Neural progenitor cell (in vitro differentiated cells): ENCODE data around the gene CELF4. TPM values are rescaled to one million over a fixed set of nuclear protein-coding genes. Genes with fewer than 3 reads are reported as not detected.

ENCODE experiments used
- DNase-seq: peaks from one replicate; pipeline ENCODE4 v3.0.0-alpha.2; 2016; ENCODE audit warnings: low spot score
- H2AFZ ChIP-seq: fragments of 200-600 bp; sonication (generic); replicated peaks from 2 replicates; pipeline ENCODE4 v1.6.1; 2016; ENCODE audit warnings: antibody characterized with exemption
- H3F3A ChIP-seq: fragments of 200-600 bp; sonication (generic); 2 replicates; pipeline ENCODE4 v1.6.1; 2016; ENCODE audit warnings: antibody characterized with exemption, low read depth
- H3K27ac ChIP-seq: fragments of 200-600 bp; sonication (generic); 2 replicates; pipeline ENCODE4 v1.5.1; 2016; ENCODE audit warnings: mild to moderate bottlenecking
- H3K27me3 ChIP-seq: fragments of 200-600 bp; sonication (generic); 2 replicates; pipeline ENCODE4 v1.6.1; 2016; ENCODE audit warnings: mild to moderate bottlenecking, moderate library complexity
- H3K36me3 ChIP-seq: fragments of 200-600 bp; sonication (generic); 2 replicates; pipeline ENCODE4 v1.5.1; 2016
- H3K4me1 ChIP-seq: fragments of 200-600 bp; sonication (generic); 2 replicates; pipeline ENCODE4 v1.6.1; 2016; ENCODE audit warnings: mixed run types
- H3K4me2 ChIP-seq: fragments of 200-600 bp; sonication (generic); 2 replicates; pipeline ENCODE4 v1.6.1; 2016
- H3K4me3 ChIP-seq: fragments of 200-600 bp; sonication (generic); 2 replicates; pipeline ENCODE4 v1.5.1; 2016
- H3K79me2 ChIP-seq: fragments of 200-600 bp; sonication (generic); 2 replicates; pipeline ENCODE4 v1.6.1; 2016; ENCODE audit warnings: low read depth
- H3K9ac ChIP-seq: fragments of 200-600 bp; sonication (generic); 2 replicates; pipeline ENCODE4 v1.6.1; 2016
- H3K9me3 ChIP-seq: fragments of 200-600 bp; sonication (generic); 2 replicates; pipeline ENCODE4 v1.5.1; 2016; ENCODE audit warnings: low read depth
- H4K20me1 ChIP-seq: fragments of 200-600 bp; sonication (generic); 2 replicates; pipeline ENCODE4 v1.6.1; 2016; ENCODE audit warnings: low read depth
- H3K27ac Mint-ChIP-seq: 3 replicates; pipeline ENCODE4 v1.8.0; 2021; ENCODE audit warnings: mixed read lengths
- H3K27me3 Mint-ChIP-seq: 2 replicates; pipeline ENCODE4 v1.8.0; 2022; ENCODE audit warnings: low read depth, mild to moderate bottlenecking, inconsistent platforms, moderate library complexity, mixed read lengths; ENCODE audit not compliant: insufficient read depth
- H3K36me3 Mint-ChIP-seq: 3 replicates; pipeline ENCODE4 v1.8.0; 2021; ENCODE audit warnings: mixed read lengths
- H3K4me1 Mint-ChIP-seq: 3 replicates; pipeline ENCODE4 v1.8.0; 2021; ENCODE audit warnings: mixed read lengths
- H3K4me3 Mint-ChIP-seq: 3 replicates; pipeline ENCODE4 v1.8.0; 2021; ENCODE audit warnings: mild to moderate bottlenecking, moderate library complexity, mixed read lengths
- H3K9me3 Mint-ChIP-seq: 3 replicates; pipeline ENCODE4 v1.8.0; 2020; ENCODE audit warnings: mixed read lengths
- EZH2 ChIP-seq: fragments of 200-600 bp; sonication (generic); IDR thresholded peaks from 2 replicates; pipeline ENCODE4 v1.6.1; 2017; ENCODE audit warnings: antibody characterized with exemption, mild to moderate bottlenecking, moderate library complexity
- EZH2phosphoT487 ChIP-seq: fragments of 200-600 bp; sonication (generic); IDR thresholded peaks from 2 replicates; pipeline ENCODE4 v1.6.1; 2017; ENCODE audit warnings: antibody characterized with exemption
- total RNA-seq: library from RNA; depleted of rRNA; stranded (reverse); fragments of >200 nt; gene quantifications from 2 replicates; pipeline ENCODE4 v1.2.3, GENCODE V29; 2015; ENCODE audit warnings: low replicate concordance
- TF ChIP-seq, protein P1 (sequence below): fragments of 200-600 bp; sonication (generic); IDR thresholded peaks from 2 replicates; pipeline ENCODE4 v1.5.1; 2017; ENCODE audit warnings: antibody characterized with exemption, mild to moderate bottlenecking

The CELF4 gene
- total RNA-seq, 1 donor from 2014 or later: 1.8 TPM

DNA sequence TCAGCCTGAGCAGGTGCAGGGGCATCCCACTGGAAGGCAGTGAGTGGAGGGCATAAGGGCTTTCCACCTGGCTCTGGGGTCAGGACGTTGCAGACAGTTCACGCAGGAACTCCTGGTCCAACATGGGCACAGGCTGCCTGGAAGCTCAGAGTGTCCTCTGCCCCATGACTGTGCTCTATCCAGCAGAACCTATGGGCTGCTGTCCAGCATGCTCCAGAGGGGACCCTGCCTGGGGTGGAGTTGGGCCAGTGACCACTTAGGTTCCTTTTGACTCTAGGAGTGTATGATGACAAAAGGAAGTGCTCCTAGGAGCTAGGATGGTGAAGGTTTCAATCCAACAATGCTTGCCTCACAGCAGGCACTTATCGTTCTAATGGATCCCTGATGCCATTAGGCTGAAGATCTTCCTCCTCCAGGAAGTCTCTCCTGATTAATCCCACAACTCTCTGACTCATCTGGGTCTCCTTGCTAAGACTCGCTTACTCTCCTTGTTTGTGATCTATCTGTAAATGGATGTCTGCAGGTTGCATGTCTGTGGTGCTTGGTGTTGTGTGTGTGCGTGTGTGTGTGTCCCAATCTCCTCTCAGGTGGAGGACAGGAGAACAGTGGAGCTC is 224.0 kb downstream of the CELF4 start:
- Mint-ChIP-seq H3K4me1 (peaks cover 8% of the 10 kb centered on the region), H3K36me3 (no peaks in the 10 kb centered on the region), H3K27me3 (peaks cover 13% of the 10 kb centered on the region), H3K4me3 (no peak overlapping the region), H3K9me3 (no peaks in the 10 kb centered on the region), H3K27ac (peak overlapping the region; percentile 24)
- DNase-seq: no peak
- H3K4me2 ChIP-seq: no peak overlapping the region
- TF ChIP-seq EZH2: no peak
- no peak for TF ChIP-seq EZH2phosphoT487
- TF ChIP-seq, protein P1, sequence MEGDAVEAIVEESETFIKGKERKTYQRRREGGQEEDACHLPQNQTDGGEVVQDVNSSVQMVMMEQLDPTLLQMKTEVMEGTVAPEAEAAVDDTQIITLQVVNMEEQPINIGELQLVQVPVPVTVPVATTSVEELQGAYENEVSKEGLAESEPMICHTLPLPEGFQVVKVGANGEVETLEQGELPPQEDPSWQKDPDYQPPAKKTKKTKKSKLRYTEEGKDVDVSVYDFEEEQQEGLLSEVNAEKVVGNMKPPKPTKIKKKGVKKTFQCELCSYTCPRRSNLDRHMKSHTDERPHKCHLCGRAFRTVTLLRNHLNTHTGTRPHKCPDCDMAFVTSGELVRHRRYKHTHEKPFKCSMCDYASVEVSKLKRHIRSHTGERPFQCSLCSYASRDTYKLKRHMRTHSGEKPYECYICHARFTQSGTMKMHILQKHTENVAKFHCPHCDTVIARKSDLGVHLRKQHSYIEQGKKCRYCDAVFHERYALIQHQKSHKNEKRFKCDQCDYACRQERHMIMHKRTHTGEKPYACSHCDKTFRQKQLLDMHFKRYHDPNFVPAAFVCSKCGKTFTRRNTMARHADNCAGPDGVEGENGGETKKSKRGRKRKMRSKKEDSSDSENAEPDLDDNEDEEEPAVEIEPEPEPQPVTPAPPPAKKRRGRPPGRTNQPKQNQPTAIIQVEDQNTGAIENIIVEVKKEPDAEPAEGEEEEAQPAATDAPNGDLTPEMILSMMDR: no peak
- H3K4me1 ChIP-seq: no peaks in the 10 kb centered on the region
- H3F3A ChIP-seq: no peaks in the 10 kb centered on the region
- H2AFZ ChIP-seq: no peak overlapping the region
- H3K9ac ChIP-seq: no peak overlapping the region
- no peaks in the 10 kb centered on the region for H3K9me3 ChIP-seq
- no peaks in the 10 kb centered on the region for H3K36me3 ChIP-seq
- H3K79me2 ChIP-seq: no peaks in the 10 kb centered on the region
- no peak overlapping the region for H3K27ac ChIP-seq
- H4K20me1 ChIP-seq: no peaks in the 10 kb centered on the region
- H3K4me3 ChIP-seq: no peak overlapping the region
- no peaks in the 10 kb centered on the region for H3K27me3 ChIP-seq

DNA sequence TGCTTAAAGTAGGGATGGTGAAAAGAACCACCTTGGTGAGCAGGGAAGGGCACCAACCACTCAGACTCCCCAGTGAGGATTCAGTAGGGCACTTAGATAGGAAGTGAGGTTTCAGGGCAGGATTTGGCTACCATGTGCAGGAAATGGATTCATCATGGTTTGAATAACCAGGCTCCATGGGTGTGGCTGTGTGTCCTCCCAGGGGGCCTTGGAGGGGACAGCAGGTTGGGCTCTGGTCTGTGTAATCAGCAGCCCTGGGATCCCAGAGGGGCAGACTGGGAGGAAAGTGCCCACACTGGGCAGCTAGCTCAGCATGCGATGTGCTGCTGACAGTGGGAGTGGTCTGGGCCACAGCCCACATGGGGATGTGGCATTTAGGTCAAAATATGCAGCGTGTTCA is 224.6 kb downstream of the CELF4 start:
- Histone ChIP-seq H3K4me1 (no peaks in the 10 kb centered on the region), H3K79me2 (no peaks in the 10 kb centered on the region), H3K36me3 (no peaks in the 10 kb centered on the region), H2AFZ (no peak overlapping the region), H3K9me3 (no peaks in the 10 kb centered on the region), H3K27ac (no peak overlapping the region), H3F3A (no peaks in the 10 kb centered on the region), H3K9ac (no peak overlapping the region), H4K20me1 (no peaks in the 10 kb centered on the region), H3K4me2 (no peak overlapping the region), H3K4me3 (no peak overlapping the region), H3K27me3 (no peaks in the 10 kb centered on the region)
- peaks cover 13% of the 10 kb centered on the region for H3K27me3 Mint-ChIP-seq
- H3K4me1 Mint-ChIP-seq: peaks cover 9% of the 10 kb centered on the region
- H3K9me3 Mint-ChIP-seq: no peaks in the 10 kb centered on the region
- no peak for DNase-seq
- H3K4me3 Mint-ChIP-seq: no peak overlapping the region
- TF ChIP-seq, protein P1: no peak
- TF ChIP-seq EZH2phosphoT487 (no peak), EZH2 (no peak)
- H3K27ac Mint-ChIP-seq: no peak overlapping the region
- no peaks in the 10 kb centered on the region for H3K36me3 Mint-ChIP-seq

DNA sequence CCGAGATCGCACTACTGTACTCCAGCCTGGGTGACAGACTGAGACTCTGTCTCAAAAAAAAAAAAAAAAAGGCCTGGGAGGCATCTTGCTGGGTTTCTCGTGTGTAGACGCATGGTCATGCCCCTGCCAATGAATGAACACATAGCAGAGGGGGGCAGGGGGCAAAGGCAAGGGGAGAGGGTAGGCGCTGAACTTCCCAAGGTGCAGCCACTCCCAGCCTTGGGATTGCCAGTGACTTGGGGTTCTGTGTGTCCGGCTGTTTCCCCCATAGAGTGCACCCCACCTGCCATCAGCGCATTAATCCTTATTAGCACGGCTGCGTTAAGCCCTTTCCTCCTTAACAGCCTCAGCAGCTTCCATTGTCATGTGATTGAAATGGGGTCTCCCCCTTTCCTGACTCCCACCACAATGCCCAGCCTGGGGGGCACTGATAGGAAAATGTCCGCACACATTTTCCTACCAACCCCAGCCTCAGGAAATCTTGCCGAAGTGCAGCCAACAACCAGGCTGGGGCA is 225.8 kb downstream of the CELF4 start:
- Mint-ChIP-seq H3K4me1 (peaks cover 21% of the 10 kb centered on the region), H3K27ac (no peak overlapping the region), H3K27me3 (peaks cover 15% of the 10 kb centered on the region), H3K9me3 (no peaks in the 10 kb centered on the region), H3K36me3 (no peaks in the 10 kb centered on the region), H3K4me3 (no peak overlapping the region)
- Histone ChIP-seq H3K9ac (no peak overlapping the region), H3K4me3 (no peak overlapping the region), H3K4me2 (no peak overlapping the region), H3K9me3 (no peaks in the 10 kb centered on the region), H2AFZ (no peak overlapping the region), H3K4me1 (peaks cover 5% of the 10 kb centered on the region), H3K27ac (no peak overlapping the region), H4K20me1 (no peaks in the 10 kb centered on the region), H3K79me2 (no peaks in the 10 kb centered on the region), H3F3A (no peaks in the 10 kb centered on the region), H3K27me3 (no peaks in the 10 kb centered on the region), H3K36me3 (no peaks in the 10 kb centered on the region)
- no peak for DNase-seq
- TF ChIP-seq EZH2 (no peak), EZH2phosphoT487 (no peak)
- TF ChIP-seq, protein P1: no peak
